ENCODE results near the gene ETV5. TPM values are rescaled to one million over a fixed set of nuclear protein-coding genes. Genes with fewer than 3 reads are reported as not detected.

ETV5 gene
- polyA plus RNA-seq, 1 donor from 2014 or later, result 0.30 TPM

GRCh38 chr3:186138272-186138981, 29.5 kb upstream of the ETV5 start (continued):
- TF ChIP-seq REST (IDR thresholded peaks at IDR 0.05; ENCODE audit: borderline replicate concordance), result no peak

GRCh38 chr3:186137051-186137685, 28.3 kb upstream of the ETV5 start:
- no peak overlapping the region for H3K4me3 ChIP-seq (ENCODE audit: low read length)
- no peak overlapping the region for H3K27ac ChIP-seq (ENCODE audit: low read length)
- no peak overlapping the region for H3K9ac ChIP-seq (ENCODE audit: low read length)
- no peaks in the 10 kb centered on the region for H3K27me3 ChIP-seq (ENCODE audit: insufficient read depth, low read depth, low read length)
- H3K79me2 ChIP-seq (replicated peaks; ENCODE audit: insufficient read depth, low read length), result no peaks in the 10 kb centered on the region
- no peaks in the 10 kb centered on the region for H3K9me2 ChIP-seq (ENCODE audit: insufficient read depth, low read length)
- H2AFZ ChIP-seq (ENCODE audit: low read depth, low read length), result no peak overlapping the region
- no peak for TF ChIP-seq CTCF (IDR thresholded peaks at IDR 0.05; ENCODE audit: poor library complexity, severe bottlenecking)
- TF ChIP-seq SMC3 (conservative IDR thresholded peaks at IDR 0.05; ENCODE audit: poor library complexity), result no peak
- TF ChIP-seq POLR2AphosphoS5 (IDR thresholded peaks at IDR 0.05), result no peak
- TF ChIP-seq TAF1 (IDR thresholded peaks at IDR 0.05; ENCODE audit: low read depth), result no peak
- no peaks in the 10 kb centered on the region for H4K20me1 ChIP-seq (ENCODE audit: insufficient read depth)
- H3K9me3 ChIP-seq (ENCODE audit: low read length), result no peaks in the 10 kb centered on the region
- H3F3A ChIP-seq (ENCODE audit: insufficient read depth, low read length, poor library complexity, severe bottlenecking), result no peaks in the 10 kb centered on the region
- no peak overlapping the region for H3K4me2 ChIP-seq (ENCODE audit: low read length)
- no peaks in the 10 kb centered on the region for H3K36me3 ChIP-seq (ENCODE audit: insufficient read depth, low read length)

- Histone ChIP-seq H3K27me3 (ENCODE audit: insufficient read depth, low read depth, low read length) (no peaks in the 10 kb centered on the region), H3K9me2 (ENCODE audit: insufficient read depth, low read length) (no peaks in the 10 kb centered on the region), H3K4me2 (ENCODE audit: low read length) (no peak overlapping the region), H2AFZ (ENCODE audit: low read depth, low read length) (no peak overlapping the region), H3K79me2 (replicated peaks; ENCODE audit: insufficient read depth, low read length) (no peaks in the 10 kb centered on the region), H3K9me3 (ENCODE audit: low read length) (no peaks in the 10 kb centered on the region), H4K20me1 (ENCODE audit: insufficient read depth) (no peaks in the 10 kb centered on the region), H3K4me3 (ENCODE audit: low read length) (no peak overlapping the region), H3F3A (ENCODE audit: insufficient read depth, low read length, poor library complexity, severe bottlenecking) (no peaks in the 10 kb centered on the region), H3K27ac (ENCODE audit: low read length) (no peak overlapping the region), H3K9ac (ENCODE audit: low read length) (no peak overlapping the region), H3K36me3 (ENCODE audit: insufficient read depth, low read length) (no peaks in the 10 kb centered on the region)
- TF ChIP-seq EP300 (conservative IDR thresholded peaks at IDR 0.05; ENCODE audit: poor library complexity, severe bottlenecking) (no peak), SMC3 (conservative IDR thresholded peaks at IDR 0.05; ENCODE audit: poor library complexity) (no peak), CTCF (IDR thresholded peaks at IDR 0.05; ENCODE audit: poor library complexity, severe bottlenecking) (no peak), MXI1 (conservative IDR thresholded peaks at IDR 0.05; ENCODE audit: poor library complexity, severe bottlenecking) (no peak), RAD21 (conservative IDR thresholded peaks at IDR 0.05) (no peak), POLR2AphosphoS5 (IDR thresholded peaks at IDR 0.05) (no peak), TAF1 (IDR thresholded peaks at IDR 0.05; ENCODE audit: low read depth) (no peak), REST (IDR thresholded peaks at IDR 0.05; ENCODE audit: borderline replicate concordance) (no peak), EZH2 (IDR thresholded peaks at IDR 0.05; ENCODE audit: borderline replicate concordance, insufficient read depth, low read length, poor library complexity, severe bottlenecking) (no peak)
Observed at GRCh38 chr3:186133980-186134379, 25.1 kb upstream of the ETV5 start.
